Rectal smooth muscle tissue (tissue), 1 donor: ENCODE results near the gene MACO1.
"Not testable (repeated sequence)": the region's sequence is repeated elsewhere in the genome, so short reads cannot be mapped to it uniquely, and the experiment has no call there.

Experiments used
- H3K27ac ChIP-seq: one replicate; pipeline ENCODE4 v1.7.0; 2013; ENCODE audit warnings: low read depth, low read length, inconsistent platforms
- H3K27me3 ChIP-seq: one replicate; pipeline ENCODE4 v1.7.0; 2013; ENCODE audit warnings: low read length; ENCODE audit not compliant: control insufficient read depth, insufficient read depth
- H3K36me3 ChIP-seq: one replicate; pipeline ENCODE4 v1.7.0; 2013; ENCODE audit warnings: low read length; ENCODE audit not compliant: control insufficient read depth, insufficient read depth
- H3K4me1 ChIP-seq: one replicate; pipeline ENCODE4 v1.7.0; 2013; ENCODE audit warnings: low read length; ENCODE audit not compliant: control insufficient read depth, insufficient read depth
- H3K4me3 ChIP-seq: one replicate; pipeline ENCODE4 v1.7.0; 2013; ENCODE audit warnings: low read length
- H3K9ac ChIP-seq: one replicate; pipeline ENCODE4 v1.7.0; 2013; ENCODE audit warnings: low read length

Gene MACO1

GRCh38 chr1:25405731-25406305 is 24.9 kb upstream of the MACO1 start:
- not testable (repeated sequence) for H3K4me1 ChIP-seq, H3K27ac ChIP-seq, H3K36me3 ChIP-seq, H3K27me3 ChIP-seq, H3K4me3 ChIP-seq, H3K9ac ChIP-seq

- H3K27me3 ChIP-seq, H3K27ac ChIP-seq, H3K9ac ChIP-seq, H3K4me1 ChIP-seq, H3K4me3 ChIP-seq, H3K36me3 ChIP-seq: not testable (repeated sequence)
These were observed 20.9 kb upstream of the MACO1 start for GRCh38 chr1:25409641-25410427.

- H3K27ac ChIP-seq, H3K9ac ChIP-seq, H3K4me1 ChIP-seq, H3K36me3 ChIP-seq, H3K27me3 ChIP-seq, H3K4me3 ChIP-seq: not testable (repeated sequence)
These were observed 17.6 kb upstream of the MACO1 start for GRCh38 chr1:25412872-25413623.

GRCh38 chr1:25414157-25414556 is 16.5 kb upstream of the MACO1 start:
- H3K4me3 ChIP-seq, H3K9ac ChIP-seq, H3K27me3 ChIP-seq, H3K27ac ChIP-seq, H3K4me1 ChIP-seq, H3K36me3 ChIP-seq: not testable (repeated sequence)

- H3K9ac ChIP-seq, H3K4me1 ChIP-seq, H3K27ac ChIP-seq, H3K4me3 ChIP-seq, H3K27me3 ChIP-seq, H3K36me3 ChIP-seq: not testable (repeated sequence)
These were observed 16.1 kb upstream of the MACO1 start for GRCh38 chr1:25414578-25414977.

- not testable (repeated sequence) for H3K27ac ChIP-seq, H3K4me1 ChIP-seq, H3K27me3 ChIP-seq, H3K4me3 ChIP-seq, H3K36me3 ChIP-seq, H3K9ac ChIP-seq
These were observed 13.4 kb upstream of the MACO1 start for GRCh38 chr1:25417280-25417679.

- not testable (repeated sequence) for H3K9ac ChIP-seq, H3K4me3 ChIP-seq, H3K36me3 ChIP-seq, H3K27me3 ChIP-seq, H3K27ac ChIP-seq, H3K4me1 ChIP-seq
These were observed 11.4 kb upstream of the MACO1 start for GRCh38 chr1:25419339-25419738.

- H3K27me3 ChIP-seq, H3K4me3 ChIP-seq, H3K36me3 ChIP-seq, H3K27ac ChIP-seq, H3K4me1 ChIP-seq, H3K9ac ChIP-seq: not testable (repeated sequence)
These were observed 10.0 kb upstream of the MACO1 start, which contains the start of gene RHCE for GRCh38 chr1:25420715-25421114. RHCE (minus strand) TSS chr1:25420825; CDS start chr1:25420786, 39 bp downstream.

- not testable (repeated sequence) for H3K9ac ChIP-seq, H3K4me3 ChIP-seq, H3K27ac ChIP-seq, H3K36me3 ChIP-seq, H3K4me1 ChIP-seq, H3K27me3 ChIP-seq
These were observed 7.5 kb upstream of the MACO1 start for GRCh38 chr1:25423206-25423605.

GRCh38 chr1:25425098-25426085 is 5.3 kb upstream of the MACO1 start:
- Histone ChIP-seq H3K36me3 (no peaks in the 10 kb centered on the region), H3K4me3 (no peak overlapping the region), H3K27me3 (no peaks in the 10 kb centered on the region), H3K9ac (no peak overlapping the region), H3K4me1 (no peaks in the 10 kb centered on the region), H3K27ac (no peak overlapping the region)

- H3K9ac ChIP-seq = no peak overlapping the region
- no peak overlapping the region for H3K27ac ChIP-seq
- H3K36me3 ChIP-seq = no peaks in the 10 kb centered on the region
- H3K27me3 ChIP-seq = no peaks in the 10 kb centered on the region
- no peak overlapping the region for H3K4me3 ChIP-seq
- H3K4me1 ChIP-seq = no peaks in the 10 kb centered on the region
These were observed 3.0 kb upstream of the MACO1 start for GRCh38 chr1:25427696-25428095.
